ENCODE data around the gene FIGN.

FIGN gene

DNA sequence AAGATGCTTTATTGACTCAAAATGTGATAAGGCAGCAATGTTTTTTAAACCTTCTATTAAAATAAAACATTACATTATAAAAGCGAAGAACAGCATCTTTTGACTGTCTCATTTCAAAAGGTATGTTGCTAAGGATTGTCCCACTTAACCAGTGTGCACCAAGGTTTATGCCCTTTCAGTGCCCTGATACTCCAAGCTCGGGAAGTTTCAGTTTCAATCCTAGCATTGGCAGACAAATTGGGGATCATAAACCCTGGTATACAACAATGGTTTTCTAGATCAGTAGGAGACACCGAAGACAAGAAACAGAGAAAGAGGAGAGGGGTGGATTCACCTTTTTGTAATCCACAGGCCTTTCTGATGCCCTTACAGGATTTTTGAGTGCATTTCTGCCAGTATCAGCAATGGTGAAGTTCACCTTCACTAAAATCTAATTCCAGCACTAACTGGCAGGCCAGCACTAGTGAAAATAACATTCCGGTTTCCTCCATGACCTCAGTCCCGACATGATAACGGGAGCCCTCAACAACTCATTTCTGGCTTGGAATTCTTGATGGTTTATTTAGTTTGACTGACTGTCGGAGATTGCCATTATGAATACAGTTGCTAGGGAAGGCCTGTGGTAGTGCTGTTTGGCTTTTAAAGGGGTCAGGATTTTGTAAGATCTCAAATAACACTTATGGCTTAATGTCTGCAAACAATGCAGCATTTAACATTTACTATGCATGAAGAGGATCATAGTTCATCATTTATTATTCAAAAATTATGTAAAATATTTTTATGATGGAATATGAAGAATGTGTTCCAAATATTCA is 33.3 kb upstream of the FIGN start:
- Histone ChIP-seq H3K4me3 (IDR thresholded peaks at IDR 0.05; ENCODE audit: insufficient read depth, low read depth, low read length) (no peak overlapping the region), H3K36me3 (ENCODE audit: insufficient read depth) (no peaks in the 10 kb centered on the region), H3K79me2 (ENCODE audit: insufficient read depth, low read depth) (no peaks in the 10 kb centered on the region), H3K4me2 (no peak overlapping the region), H3K27me3 (ENCODE audit: insufficient read depth, low read depth) (no peaks in the 10 kb centered on the region), H2AFZ (ENCODE audit: low read depth) (no peak overlapping the region), H3K27ac (no peak overlapping the region), H3K9ac (no peak overlapping the region), H4K20me1 (ENCODE audit: insufficient read depth) (no peaks in the 10 kb centered on the region), H3K4me1 (ENCODE audit: low read depth, poor library complexity, severe bottlenecking) (no peaks in the 10 kb centered on the region)
- TF ChIP-seq, protein P1, sequence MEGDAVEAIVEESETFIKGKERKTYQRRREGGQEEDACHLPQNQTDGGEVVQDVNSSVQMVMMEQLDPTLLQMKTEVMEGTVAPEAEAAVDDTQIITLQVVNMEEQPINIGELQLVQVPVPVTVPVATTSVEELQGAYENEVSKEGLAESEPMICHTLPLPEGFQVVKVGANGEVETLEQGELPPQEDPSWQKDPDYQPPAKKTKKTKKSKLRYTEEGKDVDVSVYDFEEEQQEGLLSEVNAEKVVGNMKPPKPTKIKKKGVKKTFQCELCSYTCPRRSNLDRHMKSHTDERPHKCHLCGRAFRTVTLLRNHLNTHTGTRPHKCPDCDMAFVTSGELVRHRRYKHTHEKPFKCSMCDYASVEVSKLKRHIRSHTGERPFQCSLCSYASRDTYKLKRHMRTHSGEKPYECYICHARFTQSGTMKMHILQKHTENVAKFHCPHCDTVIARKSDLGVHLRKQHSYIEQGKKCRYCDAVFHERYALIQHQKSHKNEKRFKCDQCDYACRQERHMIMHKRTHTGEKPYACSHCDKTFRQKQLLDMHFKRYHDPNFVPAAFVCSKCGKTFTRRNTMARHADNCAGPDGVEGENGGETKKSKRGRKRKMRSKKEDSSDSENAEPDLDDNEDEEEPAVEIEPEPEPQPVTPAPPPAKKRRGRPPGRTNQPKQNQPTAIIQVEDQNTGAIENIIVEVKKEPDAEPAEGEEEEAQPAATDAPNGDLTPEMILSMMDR (conservative IDR thresholded peaks at IDR 0.05; ENCODE audit: low read depth, low read length), result no peak

DNA sequence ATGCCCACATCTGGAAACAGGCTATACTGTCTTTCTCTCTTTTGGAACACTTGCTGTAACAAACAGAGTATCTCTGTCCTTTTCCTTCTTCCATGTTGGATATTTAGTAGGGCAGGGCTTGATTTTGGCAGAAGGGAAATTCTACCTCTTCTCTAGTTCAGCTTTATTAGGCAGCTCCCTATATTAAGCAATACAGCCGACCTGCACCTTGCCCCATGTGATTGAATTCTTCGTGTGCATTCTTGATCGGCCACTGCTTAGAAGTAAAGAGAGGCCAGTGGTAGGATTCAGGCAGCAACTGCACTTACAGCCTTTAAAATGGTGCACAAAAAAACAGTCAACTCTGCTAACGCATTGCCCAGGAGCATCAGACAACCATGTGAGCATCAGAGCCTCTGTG is 31.3 kb upstream of the FIGN start:
- TF ChIP-seq, protein P1 (conservative IDR thresholded peaks at IDR 0.05; ENCODE audit: low read depth, low read length), result no peak
- H3K27ac ChIP-seq, result no peak overlapping the region
- no peak overlapping the region for H3K9ac ChIP-seq
- H3K27me3 ChIP-seq (ENCODE audit: insufficient read depth, low read depth), result no peaks in the 10 kb centered on the region
- no peak overlapping the region for H2AFZ ChIP-seq (ENCODE audit: low read depth)
- H3K79me2 ChIP-seq (ENCODE audit: insufficient read depth, low read depth), result no peaks in the 10 kb centered on the region
- H3K4me1 ChIP-seq (ENCODE audit: low read depth, poor library complexity, severe bottlenecking), result no peaks in the 10 kb centered on the region
- no peak overlapping the region for H3K4me3 ChIP-seq (IDR thresholded peaks at IDR 0.05; ENCODE audit: insufficient read depth, low read depth, low read length)
- no peaks in the 10 kb centered on the region for H4K20me1 ChIP-seq (ENCODE audit: insufficient read depth)
- H3K36me3 ChIP-seq (ENCODE audit: insufficient read depth), result no peaks in the 10 kb centered on the region
- no peak overlapping the region for H3K4me2 ChIP-seq

DNA sequence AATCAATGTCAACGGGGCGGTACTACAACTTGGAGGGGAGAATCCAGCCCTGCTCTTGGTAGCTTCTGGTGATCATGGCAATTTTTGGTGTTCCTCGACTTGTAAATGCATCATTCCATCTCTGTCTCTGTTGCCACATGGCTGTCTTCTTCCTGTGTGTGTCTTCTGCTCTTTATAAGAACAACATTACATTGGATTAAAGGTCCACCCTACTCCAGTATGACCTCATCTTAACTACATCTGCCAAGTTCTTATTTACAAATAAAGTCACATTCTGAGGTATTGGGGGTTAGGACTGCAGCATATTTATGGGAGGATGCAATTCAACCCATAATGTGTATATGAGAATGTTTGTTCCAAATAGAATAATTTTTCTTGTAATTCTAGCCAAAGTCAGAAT is 28.8 kb upstream of the FIGN start:
- Histone ChIP-seq H3K27ac (no peak overlapping the region), H3K4me3 (IDR thresholded peaks at IDR 0.05; ENCODE audit: insufficient read depth, low read depth, low read length) (no peak overlapping the region), H3K4me2 (no peak overlapping the region), H3K9ac (no peak overlapping the region), H2AFZ (ENCODE audit: low read depth) (no peak overlapping the region), H3K79me2 (ENCODE audit: insufficient read depth, low read depth) (no peaks in the 10 kb centered on the region), H3K36me3 (ENCODE audit: insufficient read depth) (no peaks in the 10 kb centered on the region), H4K20me1 (ENCODE audit: insufficient read depth) (no peaks in the 10 kb centered on the region), H3K27me3 (ENCODE audit: insufficient read depth, low read depth) (no peaks in the 10 kb centered on the region), H3K4me1 (ENCODE audit: low read depth, poor library complexity, severe bottlenecking) (no peaks in the 10 kb centered on the region)
- TF ChIP-seq, protein P1 (conservative IDR thresholded peaks at IDR 0.05; ENCODE audit: low read depth, low read length), result no peak

DNA sequence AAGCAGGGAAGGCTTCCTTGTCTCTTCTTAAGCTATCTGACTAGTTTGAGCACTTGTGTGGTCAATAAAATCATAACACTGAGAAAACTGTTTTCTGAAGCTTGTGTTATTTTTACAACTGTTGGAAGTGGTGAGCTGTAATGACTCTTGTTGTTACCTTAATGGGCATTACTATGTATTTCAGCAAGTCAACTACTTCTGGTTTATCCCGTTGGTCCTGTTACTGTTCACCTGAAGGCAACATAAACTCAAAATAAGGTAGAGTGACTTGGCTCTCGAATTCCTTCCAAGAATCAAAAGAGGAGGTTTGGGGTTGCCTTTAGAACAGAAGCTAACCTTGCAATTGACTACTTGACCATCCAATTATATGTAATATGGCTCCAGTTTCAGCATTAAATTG is 23.2 kb upstream of the FIGN start:
- Histone ChIP-seq H3K4me3 (IDR thresholded peaks at IDR 0.05; ENCODE audit: insufficient read depth, low read depth, low read length) (no peak overlapping the region), H3K36me3 (ENCODE audit: insufficient read depth) (no peaks in the 10 kb centered on the region), H3K4me2 (no peak overlapping the region), H3K9ac (no peak overlapping the region), H3K79me2 (ENCODE audit: insufficient read depth, low read depth) (no peaks in the 10 kb centered on the region), H3K27me3 (ENCODE audit: insufficient read depth, low read depth) (no peaks in the 10 kb centered on the region), H4K20me1 (ENCODE audit: insufficient read depth) (no peaks in the 10 kb centered on the region), H3K4me1 (ENCODE audit: low read depth, poor library complexity, severe bottlenecking) (no peaks in the 10 kb centered on the region), H2AFZ (ENCODE audit: low read depth) (no peak overlapping the region), H3K27ac (no peak overlapping the region)
- TF ChIP-seq, protein P1 (conservative IDR thresholded peaks at IDR 0.05; ENCODE audit: low read depth, low read length), result no peak
